ENCODE data around the gene PACS2. TPM values are rescaled to one million over a fixed set of nuclear protein-coding genes. Genes with fewer than 3 reads are reported as not detected.

Gene PACS2
- total and polyA plus RNA-seq, 2 of the 8 experiments (the other 6 are each of a cell fraction or from before 2014, with no cell fraction given), result 38.0 to 62.8 TPM

- Histone ChIP-seq H2BK5ac (ENCODE audit: low read depth, low read length) (no peak overlapping the region), H3K36me3 (ENCODE audit: control insufficient read depth in 2 of 4, insufficient read depth in 4 of 4, low read length in 3 of 4) (peaks cover 0 to 10% (median 2%) of the 10 kb centered on the region in 4 experiments; a peak in 4 of 8 replicates), H3K14ac (ENCODE audit: insufficient read length) (no peak overlapping the region), H2BK120ac (replicated peaks; ENCODE audit: low read depth, low read length) (no peak overlapping the region), H3K4ac (replicated peaks; ENCODE audit: insufficient read length, low read depth, low read length) (no peak overlapping the region), H3K23ac (ENCODE audit: insufficient read length) (no peak overlapping the region), H2BK20ac (ENCODE audit: low read length) (no peak overlapping the region), H3K27ac (ENCODE audit: low read depth, low read length) (no peak overlapping the region), H3K4me2 (ENCODE audit: insufficient read depth in 1 of 2, low read depth in 2 of 2, low read length in 2 of 2) (no peak overlapping the region), H2AFZ (ENCODE audit: low read length) (no peak overlapping the region), H3K4me3 (ENCODE audit: extremely low read depth in 1 of 4, insufficient read depth in 2 of 4, low read depth in 3 of 4, low read length in 4 of 4) (no peak overlapping the region), H4K20me1 (replicated peaks in 1 of 2; ENCODE audit: control insufficient read depth in 1 of 2, insufficient read depth in 2 of 2, low read length in 2 of 2) (peaks cover 37 to 49% of the 10 kb centered on the region in 2 experiments), H3K27me3 (replicated peaks in 1 of 4; ENCODE audit: control insufficient read depth in 3 of 4, extremely low read depth in 1 of 4, insufficient read depth in 3 of 4, low read length in 3 of 4) (no peaks in the 10 kb centered on the region), H3K79me1 (ENCODE audit: low read depth, low read length) (peaks cover 34% of the 10 kb centered on the region), H3K23me2 (ENCODE audit: low read depth, low read length) (no peaks in the 10 kb centered on the region), H4K8ac (ENCODE audit: extremely low read depth, insufficient read depth, low read length) (no peak overlapping the region; the same call in 1 of the 2 replicates), H4K5ac (ENCODE audit: insufficient read length, low read depth, low read length) (no peak overlapping the region), H3K9me3 (ENCODE audit: insufficient read depth in 2 of 2, low read depth in 1 of 2, low read length in 1 of 2) (no peaks in the 10 kb centered on the region), H3K79me2 (ENCODE audit: control insufficient read depth in 1 of 2, insufficient read depth in 2 of 2, low read length in 2 of 2) (peaks cover 10 to 44% of the 10 kb centered on the region in 2 experiments), H3K56ac (replicated peaks; ENCODE audit: insufficient read length, low read depth, low read length) (no peak overlapping the region), H2BK12ac (ENCODE audit: low read depth, low read length) (no peak overlapping the region), H3K9ac (replicated peaks in 1 of 4; ENCODE audit: extremely low read depth in 1 of 4, low read depth in 3 of 4, low read length in 3 of 4) (no peak overlapping the region), H3K4me1 (replicated peaks in 1 of 4; ENCODE audit: control insufficient read depth in 3 of 4, insufficient read depth in 4 of 4, low read length in 3 of 4) (peaks cover 0 to 3% (median 0%) of the 10 kb centered on the region in 4 experiments; a peak in 2 of 7 replicates), H2AK5ac (ENCODE audit: low read depth, low read length) (no peak overlapping the region), H2BK15ac (ENCODE audit: low read length) (no peak overlapping the region), H4K91ac (replicated peaks; ENCODE audit: insufficient read length, low read length) (no peak overlapping the region), H3K18ac (ENCODE audit: extremely low read depth, low read length) (no peak overlapping the region)
- FAIRE-seq (no peak), DNase-seq (ENCODE audit: low read depth in 1 of 2, low spot score in 2 of 2) (no peak)
- 94% methylated on average over 29 of the region's 33 CpGs; no CpG with 5 or more reads in 1 of the 2 experiments for WGBS, 2 experiments (ENCODE audit: extremely low coverage in 1 of 2, insufficient coverage in 1 of 2, insufficient read length in 1 of 2, insufficient replicate concordance in 2 of 2, low coverage in 1 of 2, low lambda C conversion rate in 2 of 2, missing lambda C conversion rate in 1 of 2)
- TF ChIP-seq RAD21 (IDR thresholded peaks at IDR 0.05 in 1 of 2, conservative IDR thresholded peaks at IDR 0.05 in 1 of 2; ENCODE audit: low read depth in 2 of 2, low read length in 2 of 2) (0 out of 4 replicates have a peak, but pooled peaks of 1 of the 2 experiments have one; percentile 7), CBX8 (IDR thresholded peaks at IDR 0.05; ENCODE audit: borderline replicate concordance, low read depth, low read length) (no peak), GABPA (IDR thresholded peaks at IDR 0.05; ENCODE audit: borderline replicate concordance, insufficient read depth, low read length) (no peak), CTCF (IDR thresholded peaks at IDR 0.05; ENCODE audit: control extremely low read depth in 1 of 3, insufficient read depth in 1 of 3, low read depth in 1 of 3, low read length in 3 of 3) (peak in 1 of 3 experiments; percentile 18; a peak in 1 of 4 replicates)
- ChIA-PET POLR2A (ENCODE audit: partially characterized antibody) (interaction anchor here (1.5 to 2.6 kb wide), 3 partner anchors 9 to 19 kb away, joined by 3 to 10 read pairs (median 5); no protein-coding TSS in a partner anchor), CTCF (ENCODE audit: partially characterized antibody) (interaction anchor here (1.1 kb wide), 1 partner anchor 32 kb away, joined by 4 read pairs; no protein-coding TSS in a partner anchor)
Observed at GRCh38 chr14:105439710-105440553, 125.4 kb downstream of the PACS2 start.

Measured in H1 (cell line).